HEK293 (cell line): ENCODE measurements around the gene CEP112.

Source experiments
- CTCF ChIA-PET: fragments of 350-600 bp; formaldehyde crosslinking; extraction: SDS; loops from one replicate; lab custom pipeline; 2021; ENCODE audit warnings: antibody characterized with exemption; lab: Yijun Ruan, JAX
- POLR2A ChIA-PET: fragments of 300-600 bp; formaldehyde crosslinking; extraction: SDS; loops from one replicate; lab custom pipeline; 2020; ENCODE audit warnings: antibody characterized with exemption, inconsistent platforms; lab: Yijun Ruan, JAX
- H3K27ac ChIP-seq: fragments of 200-500 bp; sonication (Bioruptor generic); 2 replicates; pipeline ENCODE4 v1.5.1; 2014; ENCODE audit warnings: low read depth, low read length, control low read depth, inconsistent platforms; ENCODE audit errors: extremely low read depth
- H3K36me3 ChIP-seq, 2 experiments: fragments of 200-500 bp in 1 of 2; sonication (Bioruptor generic) in 1 of 2; 1 replicate in 1 of 2; 2 replicates in 1 of 2; pipeline ENCODE4 v1.5.1; 2014 to 2017; ENCODE audit warnings: inconsistent platforms in 2 of 2, low read length in 2 of 2; ENCODE audit not compliant: control insufficient read depth in 2 of 2, insufficient read depth in 1 of 2
- H3K4me1 ChIP-seq: fragments of 200-500 bp; sonication (Bioruptor generic); 2 replicates; pipeline ENCODE4 v1.5.1; 2014; ENCODE audit warnings: mild to moderate bottlenecking, low read length, inconsistent platforms; ENCODE audit not compliant: control insufficient read depth, insufficient read depth
- H3K4me3 ChIP-seq: 2 replicates; pipeline ENCODE4 v1.5.1; 2011; ENCODE audit warnings: low read depth, mild to moderate bottlenecking, control low read depth, low read length, moderate library complexity
- H3K9me3 ChIP-seq: fragments of 200-500 bp; sonication (Bioruptor generic); 2 replicates; pipeline ENCODE4 v1.5.1; 2014; ENCODE audit warnings: low read depth, low read length, inconsistent platforms; ENCODE audit not compliant: control insufficient read depth, insufficient read depth
- KLF10 ChIP-seq: fragments of 450-650 bp; IDR thresholded peaks from 2 replicates; pipeline ENCODE4 v1.5.1; 2018; ENCODE audit warnings: missing biosample characterization, mild to moderate bottlenecking, missing genetic modification characterization
- KLF16 ChIP-seq: fragments of 450-650 bp; formaldehyde crosslinking; IDR thresholded peaks from 2 replicates; pipeline ENCODE4 v1.5.1; 2017; ENCODE audit warnings: missing biosample characterization, missing genetic modification characterization
- RBAK ChIP-seq: fragments of 450-650 bp; formaldehyde crosslinking; IDR thresholded peaks from 2 replicates; pipeline ENCODE4 v1.5.1; 2016; ENCODE audit warnings: missing biosample characterization, missing genetic modification characterization
- REPIN1 ChIP-seq: fragments of 450-650 bp; formaldehyde crosslinking; IDR thresholded peaks from 2 replicates; pipeline ENCODE4 v1.5.1; 2017; ENCODE audit warnings: missing biosample characterization, missing genetic modification characterization, low read depth
- SP2 ChIP-seq: fragments of 450-650 bp; formaldehyde crosslinking; IDR thresholded peaks from 2 replicates; pipeline ENCODE4 v1.5.1; 2016; ENCODE audit warnings: missing biosample characterization, missing genetic modification characterization
- ZNF112 ChIP-seq: fragments of 450-650 bp; formaldehyde crosslinking; IDR thresholded peaks from 2 replicates; pipeline ENCODE4 v1.5.0; 2017; ENCODE audit warnings: missing biosample characterization, missing genetic modification characterization
- ZNF175 ChIP-seq: fragments of 450-650 bp; formaldehyde crosslinking; IDR thresholded peaks from 2 replicates; pipeline ENCODE4 v1.5.1; 2016; ENCODE audit warnings: missing biosample characterization, missing genetic modification characterization
- ZNF202 ChIP-seq: fragments of 450-650 bp; formaldehyde crosslinking; IDR thresholded peaks from 2 replicates; pipeline ENCODE4 v1.5.1; 2016; ENCODE audit warnings: missing biosample characterization, missing genetic modification characterization, borderline replicate concordance
- ZNF211 ChIP-seq: fragments of 450-650 bp; formaldehyde crosslinking; IDR thresholded peaks from 2 replicates; pipeline ENCODE4 v1.5.1; 2016; ENCODE audit warnings: low read depth, missing biosample characterization, missing genetic modification characterization
- ZNF223 ChIP-seq: fragments of 450-650 bp; formaldehyde crosslinking; IDR thresholded peaks from 2 replicates; pipeline ENCODE4 v1.5.1; 2016; ENCODE audit warnings: missing biosample characterization, missing genetic modification characterization
- ZNF24 ChIP-seq: fragments of 450-650 bp; formaldehyde crosslinking; IDR thresholded peaks from 2 replicates; pipeline ENCODE4 v1.5.1; 2016; ENCODE audit warnings: missing biosample characterization, missing genetic modification characterization
- ZNF274 ChIP-seq, 2 experiments: fragments of 200-500 bp in 1 of 2; fragments of 450-650 bp in 1 of 2; sonication (Bioruptor generic) in 1 of 2; formaldehyde crosslinking in 1 of 2; IDR thresholded peaks; 2 replicates each; pipeline versions ENCODE4 v1.5.1 to v1.6.1; 2014 to 2016; ENCODE audit warnings: borderline replicate concordance in 1 of 2, inconsistent platforms in 1 of 2, low read length in 1 of 2, missing biosample characterization in 1 of 2, missing genetic modification characterization in 1 of 2
- ZNF433 ChIP-seq: fragments of 450-650 bp; formaldehyde crosslinking; IDR thresholded peaks from 2 replicates; pipeline ENCODE4 v1.5.1; 2016; ENCODE audit warnings: missing biosample characterization, missing genetic modification characterization, low read depth
- ZNF530 ChIP-seq: fragments of 450-650 bp; formaldehyde crosslinking; IDR thresholded peaks from 2 replicates; pipeline ENCODE4 v1.5.1; 2016; ENCODE audit warnings: low read depth, missing biosample characterization, missing genetic modification characterization
- ZNF558 ChIP-seq: fragments of 450-650 bp; formaldehyde crosslinking; IDR thresholded peaks from 2 replicates; pipeline ENCODE4 v1.5.1; 2016; ENCODE audit warnings: missing biosample characterization, missing genetic modification characterization
- ZNF571 ChIP-seq: fragments of 450-650 bp; formaldehyde crosslinking; IDR thresholded peaks from 2 replicates; pipeline ENCODE4 v1.5.0; 2017; ENCODE audit warnings: missing biosample characterization, missing genetic modification characterization
- ZNF670 ChIP-seq: fragments of 450-650 bp; formaldehyde crosslinking; IDR thresholded peaks from 2 replicates; pipeline ENCODE4 v1.5.1; 2016; ENCODE audit warnings: missing biosample characterization, missing genetic modification characterization, low read depth
- ZSCAN16 ChIP-seq: fragments of 450-650 bp; formaldehyde crosslinking; IDR thresholded peaks from 2 replicates; pipeline ENCODE4 v1.5.1; 2016; ENCODE audit warnings: missing biosample characterization, missing genetic modification characterization
- ZXDB ChIP-seq: fragments of 450-650 bp; formaldehyde crosslinking; IDR thresholded peaks from 2 replicates; pipeline ENCODE4 v1.5.1; 2016; ENCODE audit warnings: missing biosample characterization, missing genetic modification characterization
- TF ChIP-seq, protein P1 (sequence below): fragments of 450-650 bp; formaldehyde crosslinking; IDR thresholded peaks from 2 replicates; pipeline ENCODE4 v1.5.1; 2016; ENCODE audit warnings: missing biosample characterization, missing genetic modification characterization, borderline replicate concordance
- TF ChIP-seq, protein P2 (sequence below): fragments of 450-650 bp; IDR thresholded peaks from 2 replicates; pipeline ENCODE4 v1.5.1; 2018; ENCODE audit warnings: missing biosample characterization, missing genetic modification characterization
- TF ChIP-seq, protein P3 (sequence below): fragments of 450-650 bp; formaldehyde crosslinking; IDR thresholded peaks from 2 replicates; pipeline ENCODE4 v1.5.1; 2016; ENCODE audit warnings: missing biosample characterization, missing genetic modification characterization
- TF ChIP-seq, protein P4 (sequence below): fragments of 450-650 bp; formaldehyde crosslinking; IDR thresholded peaks from 2 replicates; pipeline ENCODE4 v1.5.1; 2016; ENCODE audit warnings: missing biosample characterization, missing genetic modification characterization, borderline replicate concordance

Gene CEP112

DNA sequence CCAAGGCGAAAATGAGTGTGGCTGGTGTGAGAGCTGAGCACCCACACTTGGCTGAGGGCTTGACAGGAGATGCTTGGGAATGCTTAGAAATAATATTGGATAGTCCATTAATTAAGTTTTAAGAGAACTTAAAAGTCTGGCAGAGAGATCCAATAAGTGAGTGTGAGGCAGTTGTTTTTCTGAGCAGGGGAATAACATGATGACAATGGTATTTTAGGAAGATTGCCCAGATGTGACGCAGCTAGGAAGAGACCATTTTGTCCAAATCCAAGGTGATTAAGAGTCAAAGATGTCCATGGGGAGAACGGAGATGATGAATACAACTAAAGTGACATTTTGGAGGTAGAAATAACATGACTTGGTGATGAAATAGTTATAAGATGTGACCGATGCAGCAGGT lies 527.7 kb downstream of the CEP112 start:
- Histone ChIP-seq H3K9me3 (no peaks in the 10 kb centered on the region), H3K27ac (no peak overlapping the region), H3K4me3 (no peak overlapping the region), H3K4me1 (no peaks in the 10 kb centered on the region), H3K36me3 (no peaks in the 10 kb centered on the region)
- ChIA-PET CTCF (interaction anchor here (0.6 kb wide), 1 partner anchor 53 kb away, joined by 3 read pairs; no protein-coding TSS in a partner anchor), POLR2A (no interaction called here)
- TF ChIP-seq SP2 (tag by site-specific recombination) (no peak), ZNF571 (no peak), ZNF112 (tag by site-specific recombination) (no peak), KLF16 (tag by site-specific recombination) (no peak), ZNF211 (tag by site-specific recombination) (no peak)
- TF ChIP-seq, protein P1, sequence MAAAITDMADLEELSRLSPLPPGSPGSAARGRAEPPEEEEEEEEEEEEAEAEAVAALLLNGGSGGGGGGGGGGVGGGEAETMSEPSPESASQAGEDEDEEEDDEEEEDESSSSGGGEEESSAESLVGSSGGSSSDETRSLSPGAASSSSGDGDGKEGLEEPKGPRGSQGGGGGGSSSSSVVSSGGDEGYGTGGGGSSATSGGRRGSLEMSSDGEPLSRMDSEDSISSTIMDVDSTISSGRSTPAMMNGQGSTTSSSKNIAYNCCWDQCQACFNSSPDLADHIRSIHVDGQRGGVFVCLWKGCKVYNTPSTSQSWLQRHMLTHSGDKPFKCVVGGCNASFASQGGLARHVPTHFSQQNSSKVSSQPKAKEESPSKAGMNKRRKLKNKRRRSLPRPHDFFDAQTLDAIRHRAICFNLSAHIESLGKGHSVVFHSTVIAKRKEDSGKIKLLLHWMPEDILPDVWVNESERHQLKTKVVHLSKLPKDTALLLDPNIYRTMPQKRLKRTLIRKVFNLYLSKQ (tag by site-specific recombination) = no peak
- TF ChIP-seq, protein P2, sequence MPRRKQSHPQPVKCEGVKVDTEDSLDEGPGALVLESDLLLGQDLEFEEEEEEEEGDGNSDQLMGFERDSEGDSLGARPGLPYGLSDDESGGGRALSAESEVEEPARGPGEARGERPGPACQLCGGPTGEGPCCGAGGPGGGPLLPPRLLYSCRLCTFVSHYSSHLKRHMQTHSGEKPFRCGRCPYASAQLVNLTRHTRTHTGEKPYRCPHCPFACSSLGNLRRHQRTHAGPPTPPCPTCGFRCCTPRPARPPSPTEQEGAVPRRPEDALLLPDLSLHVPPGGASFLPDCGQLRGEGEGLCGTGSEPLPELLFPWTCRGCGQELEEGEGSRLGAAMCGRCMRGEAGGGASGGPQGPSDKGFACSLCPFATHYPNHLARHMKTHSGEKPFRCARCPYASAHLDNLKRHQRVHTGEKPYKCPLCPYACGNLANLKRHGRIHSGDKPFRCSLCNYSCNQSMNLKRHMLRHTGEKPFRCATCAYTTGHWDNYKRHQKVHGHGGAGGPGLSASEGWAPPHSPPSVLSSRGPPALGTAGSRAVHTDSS (tag by site-specific recombination) = no peak

DNA sequence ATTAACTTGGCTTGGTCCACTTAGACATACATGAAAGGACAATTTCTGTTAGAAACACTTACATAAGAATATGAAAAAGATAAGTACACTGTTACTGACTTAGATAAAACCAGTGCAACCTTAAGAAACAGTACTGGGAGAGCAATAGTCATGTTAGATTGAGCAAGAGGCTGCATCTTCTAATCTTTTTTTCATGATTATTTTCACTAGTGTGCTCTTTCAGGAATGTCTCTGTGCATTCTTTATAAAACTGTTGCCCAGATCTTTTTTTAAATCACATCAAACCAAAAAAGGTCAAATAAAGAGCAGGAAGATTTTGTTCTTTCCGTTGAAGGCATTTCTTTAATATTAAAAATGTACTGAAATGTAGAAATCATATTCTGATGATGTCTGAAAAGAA lies 529.7 kb downstream of the CEP112 start:
- no peaks in the 10 kb centered on the region for H3K9me3 ChIP-seq
- no peaks in the 10 kb centered on the region for H3K36me3 ChIP-seq
- H3K4me3 ChIP-seq = no peak overlapping the region
- no peak overlapping the region for H3K27ac ChIP-seq
- H3K4me1 ChIP-seq = no peaks in the 10 kb centered on the region
- ChIA-PET CTCF (no interaction called here), POLR2A (no interaction called here)
- TF ChIP-seq, protein P3, sequence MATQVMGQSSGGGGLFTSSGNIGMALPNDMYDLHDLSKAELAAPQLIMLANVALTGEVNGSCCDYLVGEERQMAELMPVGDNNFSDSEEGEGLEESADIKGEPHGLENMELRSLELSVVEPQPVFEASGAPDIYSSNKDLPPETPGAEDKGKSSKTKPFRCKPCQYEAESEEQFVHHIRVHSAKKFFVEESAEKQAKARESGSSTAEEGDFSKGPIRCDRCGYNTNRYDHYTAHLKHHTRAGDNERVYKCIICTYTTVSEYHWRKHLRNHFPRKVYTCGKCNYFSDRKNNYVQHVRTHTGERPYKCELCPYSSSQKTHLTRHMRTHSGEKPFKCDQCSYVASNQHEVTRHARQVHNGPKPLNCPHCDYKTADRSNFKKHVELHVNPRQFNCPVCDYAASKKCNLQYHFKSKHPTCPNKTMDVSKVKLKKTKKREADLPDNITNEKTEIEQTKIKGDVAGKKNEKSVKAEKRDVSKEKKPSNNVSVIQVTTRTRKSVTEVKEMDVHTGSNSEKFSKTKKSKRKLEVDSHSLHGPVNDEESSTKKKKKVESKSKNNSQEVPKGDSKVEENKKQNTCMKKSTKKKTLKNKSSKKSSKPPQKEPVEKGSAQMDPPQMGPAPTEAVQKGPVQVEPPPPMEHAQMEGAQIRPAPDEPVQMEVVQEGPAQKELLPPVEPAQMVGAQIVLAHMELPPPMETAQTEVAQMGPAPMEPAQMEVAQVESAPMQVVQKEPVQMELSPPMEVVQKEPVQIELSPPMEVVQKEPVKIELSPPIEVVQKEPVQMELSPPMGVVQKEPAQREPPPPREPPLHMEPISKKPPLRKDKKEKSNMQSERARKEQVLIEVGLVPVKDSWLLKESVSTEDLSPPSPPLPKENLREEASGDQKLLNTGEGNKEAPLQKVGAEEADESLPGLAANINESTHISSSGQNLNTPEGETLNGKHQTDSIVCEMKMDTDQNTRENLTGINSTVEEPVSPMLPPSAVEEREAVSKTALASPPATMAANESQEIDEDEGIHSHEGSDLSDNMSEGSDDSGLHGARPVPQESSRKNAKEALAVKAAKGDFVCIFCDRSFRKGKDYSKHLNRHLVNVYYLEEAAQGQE = no peak
- TF ChIP-seq ZNF175 (tag by site-specific recombination) = no peak
- TF ChIP-seq ZNF558 = no peak
- TF ChIP-seq, protein P4, sequence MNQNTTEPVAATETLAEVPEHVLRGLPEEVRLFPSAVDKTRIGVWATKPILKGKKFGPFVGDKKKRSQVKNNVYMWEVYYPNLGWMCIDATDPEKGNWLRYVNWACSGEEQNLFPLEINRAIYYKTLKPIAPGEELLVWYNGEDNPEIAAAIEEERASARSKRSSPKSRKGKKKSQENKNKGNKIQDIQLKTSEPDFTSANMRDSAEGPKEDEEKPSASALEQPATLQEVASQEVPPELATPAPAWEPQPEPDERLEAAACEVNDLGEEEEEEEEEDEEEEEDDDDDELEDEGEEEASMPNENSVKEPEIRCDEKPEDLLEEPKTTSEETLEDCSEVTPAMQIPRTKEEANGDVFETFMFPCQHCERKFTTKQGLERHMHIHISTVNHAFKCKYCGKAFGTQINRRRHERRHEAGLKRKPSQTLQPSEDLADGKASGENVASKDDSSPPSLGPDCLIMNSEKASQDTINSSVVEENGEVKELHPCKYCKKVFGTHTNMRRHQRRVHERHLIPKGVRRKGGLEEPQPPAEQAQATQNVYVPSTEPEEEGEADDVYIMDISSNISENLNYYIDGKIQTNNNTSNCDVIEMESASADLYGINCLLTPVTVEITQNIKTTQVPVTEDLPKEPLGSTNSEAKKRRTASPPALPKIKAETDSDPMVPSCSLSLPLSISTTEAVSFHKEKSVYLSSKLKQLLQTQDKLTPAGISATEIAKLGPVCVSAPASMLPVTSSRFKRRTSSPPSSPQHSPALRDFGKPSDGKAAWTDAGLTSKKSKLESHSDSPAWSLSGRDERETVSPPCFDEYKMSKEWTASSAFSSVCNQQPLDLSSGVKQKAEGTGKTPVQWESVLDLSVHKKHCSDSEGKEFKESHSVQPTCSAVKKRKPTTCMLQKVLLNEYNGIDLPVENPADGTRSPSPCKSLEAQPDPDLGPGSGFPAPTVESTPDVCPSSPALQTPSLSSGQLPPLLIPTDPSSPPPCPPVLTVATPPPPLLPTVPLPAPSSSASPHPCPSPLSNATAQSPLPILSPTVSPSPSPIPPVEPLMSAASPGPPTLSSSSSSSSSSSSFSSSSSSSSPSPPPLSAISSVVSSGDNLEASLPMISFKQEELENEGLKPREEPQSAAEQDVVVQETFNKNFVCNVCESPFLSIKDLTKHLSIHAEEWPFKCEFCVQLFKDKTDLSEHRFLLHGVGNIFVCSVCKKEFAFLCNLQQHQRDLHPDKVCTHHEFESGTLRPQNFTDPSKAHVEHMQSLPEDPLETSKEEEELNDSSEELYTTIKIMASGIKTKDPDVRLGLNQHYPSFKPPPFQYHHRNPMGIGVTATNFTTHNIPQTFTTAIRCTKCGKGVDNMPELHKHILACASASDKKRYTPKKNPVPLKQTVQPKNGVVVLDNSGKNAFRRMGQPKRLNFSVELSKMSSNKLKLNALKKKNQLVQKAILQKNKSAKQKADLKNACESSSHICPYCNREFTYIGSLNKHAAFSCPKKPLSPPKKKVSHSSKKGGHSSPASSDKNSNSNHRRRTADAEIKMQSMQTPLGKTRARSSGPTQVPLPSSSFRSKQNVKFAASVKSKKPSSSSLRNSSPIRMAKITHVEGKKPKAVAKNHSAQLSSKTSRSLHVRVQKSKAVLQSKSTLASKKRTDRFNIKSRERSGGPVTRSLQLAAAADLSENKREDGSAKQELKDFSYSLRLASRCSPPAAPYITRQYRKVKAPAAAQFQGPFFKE (tag by site-specific recombination) = no peak
- TF ChIP-seq ZNF530 (tag by site-specific recombination) = no peak
- no peak for TF ChIP-seq ZNF433
- no peak for TF ChIP-seq ZNF274 (IDR thresholded peaks at IDR 0.05; ENCODE audit: low read length)
- no peak for TF ChIP-seq ZNF274 (tag by site-specific recombination; IDR thresholded peaks at IDR 0.05; ENCODE audit: borderline replicate concordance)
- no peak for TF ChIP-seq ZXDB (tag by site-specific recombination)
- no peak for TF ChIP-seq REPIN1 (tag by site-specific recombination)
- no peak for TF ChIP-seq ZNF202 (tag by site-specific recombination)
- no peak for TF ChIP-seq ZSCAN16 (tag by site-specific recombination)
- no peak for TF ChIP-seq ZNF24
- no peak for TF ChIP-seq KLF10
- TF ChIP-seq ZNF223 (tag by site-specific recombination) = no peak
- TF ChIP-seq RBAK (tag by site-specific recombination) = no peak
- no peak for TF ChIP-seq ZNF670 (tag by site-specific recombination)
